ENCODE measurements around the gene CLDN20.

GRCh38 chr6:155278319-155279049, 14.7 kb downstream of the CLDN20 start:
- TF ChIP-seq FOS (IDR thresholded peaks at IDR 0.05; ENCODE audit: borderline replicate concordance, insufficient read depth, low read length), result no peak
- TF ChIP-seq EZH2 (IDR thresholded peaks at IDR 0.05; ENCODE audit: borderline replicate concordance, low read depth, low read length, severe bottlenecking), result no peak
- no peak for TF ChIP-seq CTCF (IDR thresholded peaks at IDR 0.05; ENCODE audit: extremely low read depth in 1 of 2, insufficient read depth in 1 of 2, low read depth in 1 of 2, low read length in 2 of 2)
- TF ChIP-seq POLR2A (IDR thresholded peaks at IDR 0.05; ENCODE audit: low read depth, low read length), result no peak
- TF ChIP-seq POLR2AphosphoS5 (IDR thresholded peaks at IDR 0.05; ENCODE audit: insufficient read depth, low read depth, low read length), result no peak
- TF ChIP-seq MAX (IDR thresholded peaks at IDR 0.05; ENCODE audit: insufficient read depth, insufficient read length), result no peak

Data from endothelial cell of umbilical vein (primary cell).